HG02938 (cell line): ENCODE data around the gene UNC45B.
"Not testable (repeated sequence)": the region's sequence is repeated elsewhere in the genome, so short reads cannot be mapped to it uniquely, and the experiment has no call there.

Source experiments
- ATAC-seq: cut with Tn5 transposase; IDR thresholded peaks from one replicate; pipeline ENCODE4 v1.9.1; 2021; ENCODE audit warnings: mild to moderate bottlenecking, moderate library complexity; ENCODE audit not compliant: unreplicated experiment

UNC45B gene

DNA sequence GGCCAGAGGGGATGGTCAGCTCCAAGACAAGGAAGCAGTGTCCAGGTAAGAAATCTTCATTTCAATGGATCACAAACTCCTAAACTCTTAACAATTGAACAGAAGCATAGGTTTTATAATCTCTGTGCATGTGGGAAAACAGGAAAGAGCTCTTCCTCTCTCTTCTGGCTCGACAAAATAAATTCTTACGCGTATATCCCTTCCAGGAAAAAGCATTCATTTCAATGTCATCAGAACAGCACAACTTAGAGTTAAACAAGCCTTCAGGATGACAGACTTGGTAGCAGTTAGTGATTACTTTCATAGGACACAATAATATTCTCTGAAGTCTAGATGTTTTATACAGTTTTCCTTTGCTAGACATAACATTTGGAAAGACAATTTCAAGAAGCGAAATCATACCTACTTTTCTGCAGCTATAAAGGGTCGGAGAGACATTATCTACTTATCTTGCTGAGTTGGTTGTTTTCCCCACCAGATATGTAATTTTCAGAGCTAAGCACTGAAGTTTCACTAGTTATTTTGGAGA is 65.9 kb downstream of the UNC45B start:
- no peak for ATAC-seq

DNA sequence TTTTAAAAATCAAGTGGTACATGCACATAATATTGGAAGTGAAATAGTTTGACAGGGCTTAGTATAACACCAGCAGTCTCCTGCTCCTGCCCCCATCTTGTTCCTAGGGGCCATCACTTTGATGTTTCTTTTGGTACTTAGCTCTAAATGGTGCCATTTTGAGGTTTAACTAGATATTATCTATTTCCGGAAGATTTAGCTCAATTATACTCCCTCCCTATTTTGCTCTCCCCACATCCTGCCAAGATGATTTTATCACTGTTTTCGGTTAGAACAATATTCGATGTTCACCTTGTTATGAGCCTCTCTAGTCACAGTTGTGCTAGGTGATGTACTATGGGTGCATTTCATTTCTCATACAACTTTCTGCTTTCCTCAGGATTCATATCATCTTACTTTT is 66.6 kb downstream of the UNC45B start:
- ATAC-seq = no peak

DNA sequence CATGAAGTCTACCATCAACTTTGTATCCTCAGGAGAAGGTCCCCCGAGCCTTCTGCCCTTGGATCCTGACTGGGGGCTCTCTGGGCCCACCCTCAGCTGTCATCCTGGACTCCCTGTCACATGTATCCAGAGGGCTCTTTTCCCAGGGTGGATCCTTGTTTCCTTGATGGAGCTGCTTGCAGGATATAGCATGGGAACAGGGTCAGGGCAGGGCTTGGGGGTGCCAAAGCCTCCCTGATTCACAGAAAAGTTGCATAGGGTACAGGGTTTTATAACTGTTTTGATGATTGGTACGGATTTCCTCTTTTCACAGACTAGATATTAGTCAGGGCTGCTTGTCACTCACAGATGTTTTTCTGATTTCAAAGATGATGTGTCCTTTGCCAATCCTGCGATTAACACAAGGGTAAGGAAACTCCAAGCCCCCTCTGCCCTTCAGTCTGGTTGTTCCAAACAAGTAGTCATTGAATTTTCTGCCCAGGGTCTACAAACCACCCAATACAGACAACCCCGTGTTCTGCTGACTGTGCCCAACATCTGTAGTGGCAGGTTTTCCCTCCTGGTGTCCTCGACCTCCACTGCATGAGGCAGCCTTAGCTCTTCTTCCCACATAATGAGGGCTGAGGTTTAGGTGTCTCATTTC is 67.1 kb downstream of the UNC45B start:
- ATAC-seq = no peak

DNA sequence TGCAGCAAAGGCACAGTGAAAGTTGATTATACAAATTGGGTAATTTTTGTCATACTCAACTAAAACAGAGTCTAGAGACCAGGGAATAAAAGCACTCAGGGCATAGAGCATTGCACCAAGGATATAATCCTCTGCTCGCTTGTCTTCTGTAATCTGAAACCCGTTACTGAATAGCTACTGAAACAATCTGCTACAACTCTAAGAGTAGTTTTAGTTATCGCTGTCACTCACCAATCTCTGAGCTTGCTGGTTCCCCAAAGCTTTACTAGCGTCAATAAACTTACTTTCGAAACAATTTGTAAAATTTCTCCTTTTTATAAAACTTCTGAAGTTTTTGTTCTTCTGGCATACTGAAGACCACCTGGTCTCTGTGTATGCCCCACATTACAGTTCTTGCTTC is 69.5 kb downstream of the UNC45B start:
- no peak for ATAC-seq

DNA sequence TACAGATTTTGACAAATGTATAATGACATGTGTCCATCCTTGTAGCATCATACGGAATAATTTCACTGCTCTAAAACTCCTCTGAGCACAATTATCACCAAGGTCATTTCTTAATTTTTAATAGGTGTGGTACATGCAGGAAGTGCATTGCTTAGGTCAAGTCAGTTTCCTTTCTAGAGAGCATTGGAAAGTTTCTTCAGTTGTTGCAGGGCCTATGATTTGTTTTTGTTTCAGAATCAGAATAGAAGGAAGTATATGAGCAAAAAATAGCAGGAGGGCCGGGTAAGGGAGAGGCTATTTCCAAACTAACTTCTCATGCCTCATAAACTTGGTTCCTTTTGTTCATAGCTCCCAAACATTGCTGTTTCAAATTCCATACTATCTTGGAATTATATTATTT is 71.3 kb downstream of the UNC45B start:
- no peak for ATAC-seq

DNA sequence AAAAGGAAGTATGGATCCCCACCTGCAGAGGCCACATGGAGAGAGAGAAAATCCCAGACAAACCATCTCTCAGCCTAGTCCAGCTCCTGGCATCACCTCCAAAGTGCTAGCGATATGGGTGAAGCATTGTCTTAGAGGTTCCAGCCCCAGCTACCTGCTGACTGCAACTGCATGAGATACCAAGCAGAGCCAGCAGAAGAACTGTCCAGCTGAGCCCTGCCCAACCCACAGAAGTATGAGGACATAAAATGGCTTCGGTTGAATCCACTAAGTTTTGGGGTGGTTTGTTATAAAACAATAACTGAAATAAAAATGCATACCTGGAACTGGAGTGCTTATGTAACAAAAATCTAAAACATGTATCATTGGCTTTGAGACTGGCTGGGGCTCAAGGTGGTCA is 74.8 kb downstream of the UNC45B start:
- ATAC-seq = no peak

DNA sequence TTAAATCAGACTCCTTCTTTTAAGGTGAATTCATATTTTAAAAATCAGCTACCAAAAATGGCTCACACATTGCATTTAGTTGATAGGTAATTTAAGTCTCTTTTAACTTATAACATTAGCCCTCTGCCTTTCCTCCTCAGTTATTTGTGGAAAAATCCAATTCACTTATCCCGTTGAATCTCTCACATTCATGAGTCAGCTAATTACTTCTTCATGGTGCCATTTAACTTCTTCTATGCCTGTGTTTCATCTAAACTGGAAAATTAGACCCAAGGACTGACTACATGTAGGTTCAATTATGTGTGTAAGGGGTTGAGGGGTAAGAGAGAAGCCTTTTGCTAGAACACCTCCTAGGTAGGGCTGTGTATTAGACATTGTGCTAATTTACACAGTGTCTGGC is 76.8 kb downstream of the UNC45B start:
- no peak for ATAC-seq

DNA sequence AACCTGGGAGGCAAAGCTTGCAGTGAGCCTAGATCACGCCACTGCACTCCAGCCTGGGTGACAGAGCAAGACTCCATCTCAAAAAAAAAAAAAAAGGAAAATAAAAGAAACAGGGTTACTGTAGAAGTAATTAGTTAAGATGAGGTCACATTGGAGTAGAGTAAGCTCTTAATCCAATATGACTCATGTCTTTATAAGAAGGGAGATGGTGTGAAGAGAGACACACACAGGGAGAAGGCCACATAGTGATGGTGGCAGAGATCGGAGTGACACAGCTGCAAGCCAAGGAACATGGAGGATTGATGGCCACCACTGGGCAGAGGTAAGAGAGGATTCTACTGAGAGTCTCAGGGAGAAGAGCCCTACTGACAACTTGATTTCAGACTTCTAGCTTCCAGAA is 79.9 kb downstream of the UNC45B start:
- ATAC-seq = no peak

DNA sequence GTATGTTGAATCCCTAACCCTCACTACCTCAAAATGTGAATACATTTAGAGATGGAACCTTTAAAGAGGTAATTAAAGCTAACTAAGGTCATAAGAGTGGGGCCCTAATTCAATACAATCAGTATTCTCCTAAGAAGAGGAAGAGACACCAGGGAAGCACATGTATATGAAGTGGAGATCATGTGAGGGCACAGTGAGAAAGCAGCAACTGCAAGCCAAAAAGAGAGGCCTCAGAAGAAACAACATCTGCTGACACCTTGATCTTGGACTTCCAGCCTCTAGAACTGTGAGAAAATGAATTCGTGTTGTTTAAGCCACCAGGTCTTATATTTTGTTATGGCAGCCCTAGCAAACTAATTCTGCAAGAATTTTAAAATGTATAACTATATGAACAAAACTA is 82.0 kb downstream of the UNC45B start:
- ATAC-seq = no peak

DNA sequence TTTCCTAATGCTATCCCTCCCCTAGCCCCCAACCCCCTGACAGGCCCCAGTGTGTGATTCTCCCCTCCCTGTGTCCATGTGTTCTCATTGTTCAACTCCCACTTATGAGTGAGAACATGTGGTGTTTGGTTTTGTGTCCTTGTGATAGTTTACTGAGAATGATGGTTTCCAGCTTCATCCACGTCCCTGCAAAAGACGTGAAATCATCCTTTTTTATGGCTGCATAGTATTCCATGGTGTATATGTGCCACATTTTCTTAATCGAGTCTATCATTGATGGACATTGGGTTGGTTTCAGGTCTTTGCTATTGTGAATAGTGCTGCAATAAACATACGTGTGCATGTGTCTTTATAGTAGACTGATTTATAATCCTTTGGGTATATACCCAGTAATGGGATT is 86.7 kb downstream of the UNC45B start:
- not testable (repeated sequence) for ATAC-seq

DNA sequence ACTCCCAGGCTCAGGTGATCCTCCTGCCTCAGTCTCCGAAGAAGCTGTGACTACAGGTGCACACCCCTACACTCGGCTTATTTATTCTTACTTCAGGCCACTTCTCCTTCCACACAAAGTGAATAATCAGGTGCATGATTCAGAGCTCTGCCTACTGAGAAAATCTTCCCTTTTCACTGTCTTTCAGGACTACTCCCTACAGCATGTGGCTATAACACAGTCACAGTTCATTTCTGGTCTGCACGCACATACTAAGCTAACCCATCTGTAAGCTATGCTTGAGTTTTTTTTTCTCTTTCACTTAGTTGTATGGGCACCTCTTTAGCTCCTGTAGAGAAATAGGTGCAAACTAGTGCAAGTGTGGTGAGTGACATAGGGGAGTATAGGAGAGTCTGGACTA is 87.7 kb downstream of the UNC45B start:
- ATAC-seq = no peak

DNA sequence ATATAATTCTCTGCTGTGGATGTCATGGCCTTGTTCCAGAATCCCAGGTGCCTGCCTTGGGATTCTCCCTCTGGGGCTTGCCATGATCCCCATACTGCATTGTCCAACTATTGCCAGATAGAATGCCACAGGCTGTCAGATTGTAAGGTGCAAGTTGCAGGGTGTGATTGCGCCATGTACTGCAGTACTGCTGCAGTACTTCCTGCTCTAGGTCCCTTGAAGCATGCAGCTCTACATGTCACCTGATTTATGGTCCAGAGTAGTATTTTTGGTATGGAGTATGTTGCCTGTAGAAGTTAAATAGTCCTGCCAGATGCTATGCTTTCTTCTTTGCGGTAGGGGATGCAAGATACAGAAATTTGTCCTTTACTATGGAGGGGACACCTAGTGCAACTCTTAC is 88.3 kb downstream of the UNC45B start:
- no peak for ATAC-seq

DNA sequence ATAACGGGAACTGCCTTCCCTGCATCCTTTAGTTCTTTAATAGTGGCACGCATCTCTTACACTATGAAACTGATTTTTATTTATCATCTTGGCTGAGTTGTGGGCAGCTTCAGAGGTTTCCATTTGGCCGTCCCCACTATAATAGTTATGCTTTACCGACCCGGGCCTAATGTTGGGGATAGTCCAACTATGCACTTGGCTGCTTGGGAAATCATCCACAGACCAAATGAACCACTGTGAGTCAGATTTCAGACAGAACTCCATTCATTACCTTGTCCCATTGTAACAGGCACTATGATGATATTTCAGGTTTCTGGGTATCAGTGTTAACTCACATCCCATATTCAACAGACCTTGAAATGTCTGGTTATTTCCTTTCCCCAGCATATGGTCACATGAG is 89.2 kb downstream of the UNC45B start:
- ATAC-seq = no peak

DNA sequence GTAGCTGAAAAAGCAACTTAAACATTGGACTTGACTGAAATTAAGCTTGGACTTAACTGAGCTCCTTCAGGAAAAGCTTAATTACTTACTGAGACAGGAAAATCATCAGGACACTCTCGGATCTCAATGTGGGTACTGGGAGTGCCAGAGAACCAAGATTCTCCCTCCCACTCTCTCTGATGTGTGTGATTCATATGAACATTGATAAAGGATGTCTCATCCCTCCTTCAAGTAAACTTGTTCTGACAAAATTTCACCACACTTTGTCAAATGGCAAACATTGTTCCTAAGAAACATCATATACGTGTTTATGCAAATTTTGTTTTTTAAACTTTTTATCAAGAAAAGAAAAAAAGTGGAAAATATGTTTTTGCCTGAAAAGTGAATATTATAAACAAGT is 91.2 kb downstream of the UNC45B start:
- no peak for ATAC-seq
